Ishikawa (cell line): Measurements from ENCODE around the gene ARHGAP5.

ENCODE experiments used
- CEBPB ChIP-seq: IDR thresholded peaks from 2 replicates; pipeline ENCODE4 v1.6.1; 2012
- CREB1 ChIP-seq: IDR thresholded peaks from 2 replicates; pipeline ENCODE4 v1.6.1; 2012; ENCODE audit warnings: low read depth
- EGR1 ChIP-seq: IDR thresholded peaks from 2 replicates; pipeline ENCODE4 v1.6.1; 2012
- EP300 ChIP-seq: IDR thresholded peaks from 2 replicates; pipeline ENCODE4 v1.6.1; 2012; ENCODE audit warnings: borderline replicate concordance
- FOXM1 ChIP-seq: IDR thresholded peaks from 2 replicates; pipeline ENCODE4 v1.6.1; 2012; ENCODE audit warnings: low read depth, borderline replicate concordance
- NFIC ChIP-seq: IDR thresholded peaks from 2 replicates; pipeline ENCODE4 v1.6.1; 2012
- RAD21 ChIP-seq: IDR thresholded peaks from 2 replicates; pipeline ENCODE4 v1.6.1; 2012; ENCODE audit warnings: low read depth
- REST ChIP-seq: IDR thresholded peaks from 2 replicates; pipeline ENCODE4 v1.6.1; 2012; ENCODE audit warnings: low read depth, mild to moderate bottlenecking
- TAF1 ChIP-seq: IDR thresholded peaks from 2 replicates; pipeline ENCODE4 v1.6.1; 2012; ENCODE audit warnings: low read depth, mild to moderate bottlenecking
- TCF12 ChIP-seq: IDR thresholded peaks from 2 replicates; pipeline ENCODE4 v1.6.1; 2012; ENCODE audit warnings: low read depth
- TEAD4 ChIP-seq: IDR thresholded peaks from 2 replicates; pipeline ENCODE4 v1.6.1; 2012
- YY1 ChIP-seq: IDR thresholded peaks from 2 replicates; pipeline ENCODE4 v1.6.1; 2012; ENCODE audit warnings: low read depth
- ZBTB7A ChIP-seq: IDR thresholded peaks from 2 replicates; pipeline ENCODE4 v1.6.1; 2012; ENCODE audit warnings: low read depth
- TF ChIP-seq, protein P1 (sequence below): IDR thresholded peaks from 2 replicates; pipeline ENCODE4 v1.6.1; 2012
- TF ChIP-seq, protein P2 (sequence below): IDR thresholded peaks from 2 replicates; pipeline ENCODE4 v1.6.1; 2012

The ARHGAP5 gene

DNA sequence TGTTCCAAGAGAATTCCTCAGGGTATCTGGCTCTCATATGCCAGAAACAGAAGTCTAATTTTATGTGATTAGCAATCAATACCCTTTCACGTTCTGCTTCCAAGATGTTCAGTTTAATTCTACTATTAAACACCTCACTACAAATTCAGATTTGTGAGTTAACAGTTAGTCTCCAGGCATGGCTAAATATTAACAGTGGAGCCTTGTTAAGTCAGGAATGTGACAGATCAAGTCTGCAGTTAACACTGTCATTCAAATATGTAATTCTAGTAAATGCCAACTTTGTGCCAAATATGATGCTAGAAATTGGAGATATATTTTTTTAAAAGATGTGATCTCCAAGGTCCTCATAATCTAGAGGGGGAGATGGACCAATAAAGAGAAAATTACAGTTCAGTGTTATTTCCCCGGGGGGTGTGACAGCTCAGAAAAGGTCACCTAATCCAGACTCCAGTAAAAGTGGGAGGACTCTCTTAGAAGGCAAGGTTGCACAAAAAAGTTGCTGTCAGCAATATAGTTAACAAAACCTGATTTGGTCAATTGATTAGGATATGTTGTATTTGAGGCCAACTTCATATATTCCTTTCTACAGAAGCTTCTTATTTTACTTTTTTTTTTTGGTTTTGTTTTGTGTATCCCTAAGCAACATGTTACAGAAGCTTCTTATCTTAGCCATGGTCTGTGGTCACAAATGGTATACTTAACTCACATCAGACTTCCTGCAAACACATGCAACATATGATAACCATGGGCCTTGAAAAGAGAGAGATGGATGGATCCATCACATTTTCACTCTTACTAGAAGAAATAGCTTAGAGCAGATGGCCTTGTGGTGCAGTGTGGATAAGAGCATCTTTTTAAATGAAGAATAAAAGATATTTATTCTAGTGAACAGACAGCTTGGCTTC lies 106.3 kb downstream of the ARHGAP5 start:
- TF ChIP-seq TAF1 (no peak), REST (no peak), FOXM1 (no peak), NFIC (no peak), CEBPB (no peak), EP300 (no peak), ZBTB7A (no peak), CREB1 (no peak), TCF12 (no peak), EGR1 (no peak)
- TF ChIP-seq, protein P1, sequence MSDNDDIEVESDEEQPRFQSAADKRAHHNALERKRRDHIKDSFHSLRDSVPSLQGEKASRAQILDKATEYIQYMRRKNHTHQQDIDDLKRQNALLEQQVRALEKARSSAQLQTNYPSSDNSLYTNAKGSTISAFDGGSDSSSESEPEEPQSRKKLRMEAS: no peak

DNA sequence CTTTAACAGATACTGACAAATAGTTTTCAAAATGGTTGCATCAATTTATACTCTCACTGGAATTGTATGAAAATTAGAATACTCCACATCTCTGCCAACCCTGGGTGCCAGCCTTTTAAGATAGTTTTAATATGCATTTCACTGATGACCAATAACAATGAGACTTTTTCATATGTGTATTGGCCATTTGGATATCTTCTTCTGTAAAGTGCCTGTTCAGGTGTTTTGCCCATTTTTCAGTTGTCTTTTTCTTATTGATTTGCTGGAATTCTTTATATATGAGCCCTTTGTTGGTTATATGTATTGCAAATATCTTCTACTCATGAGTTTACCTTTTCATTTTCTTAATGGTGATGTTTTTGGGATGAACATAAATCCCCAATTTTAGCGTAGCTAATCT lies 108.0 kb downstream of the ARHGAP5 start:
- TF ChIP-seq CREB1: no peak
- TF ChIP-seq EGR1: no peak
- TF ChIP-seq, protein P1: no peak
- TF ChIP-seq REST: no peak
- no peak for TF ChIP-seq TCF12
- TF ChIP-seq, protein P2, sequence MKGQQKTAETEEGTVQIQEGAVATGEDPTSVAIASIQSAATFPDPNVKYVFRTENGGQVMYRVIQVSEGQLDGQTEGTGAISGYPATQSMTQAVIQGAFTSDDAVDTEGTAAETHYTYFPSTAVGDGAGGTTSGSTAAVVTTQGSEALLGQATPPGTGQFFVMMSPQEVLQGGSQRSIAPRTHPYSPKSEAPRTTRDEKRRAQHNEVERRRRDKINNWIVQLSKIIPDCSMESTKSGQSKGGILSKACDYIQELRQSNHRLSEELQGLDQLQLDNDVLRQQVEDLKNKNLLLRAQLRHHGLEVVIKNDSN: no peak
- TF ChIP-seq CEBPB: no peak
- no peak for TF ChIP-seq RAD21
- no peak for TF ChIP-seq TEAD4
- no peak for TF ChIP-seq NFIC
- no peak for TF ChIP-seq FOXM1
- no peak for TF ChIP-seq YY1
- no peak for TF ChIP-seq EP300
- TF ChIP-seq TAF1: no peak
- TF ChIP-seq ZBTB7A: no peak

- TF ChIP-seq RAD21 (no peak), CEBPB (no peak), REST (no peak), TCF12 (no peak), FOXM1 (no peak), TEAD4 (no peak), TAF1 (no peak), CREB1 (no peak), EP300 (no peak), EGR1 (no peak), YY1 (no peak)
- TF ChIP-seq, protein P2: no peak
- TF ChIP-seq, protein P1: no peak
Observed at GRCh38 chr14:32186248-32186647, 109.1 kb downstream of the ARHGAP5 start.

DNA sequence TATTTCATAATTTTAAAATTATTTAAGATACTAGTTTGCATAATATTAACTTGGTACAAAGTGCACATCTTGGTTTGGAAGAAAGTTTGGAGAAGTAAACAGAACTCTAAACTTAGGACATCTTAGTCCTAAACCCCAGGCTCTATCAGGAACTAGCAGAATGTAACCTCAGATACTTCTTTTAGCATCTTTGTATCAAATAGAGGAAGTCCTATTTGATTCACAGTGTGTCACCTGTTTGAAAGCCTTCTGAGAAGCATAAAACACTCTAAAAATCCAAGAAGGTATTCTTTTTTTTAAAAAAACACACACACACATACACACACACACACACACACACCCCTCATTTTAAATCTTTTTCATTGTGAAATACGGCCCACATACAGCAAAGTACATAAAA lies 112.7 kb downstream of the ARHGAP5 start:
- no peak for TF ChIP-seq CEBPB
- no peak for TF ChIP-seq FOXM1
- TF ChIP-seq EP300: no peak
- TF ChIP-seq, protein P1: no peak
- TF ChIP-seq TEAD4: no peak
- no peak for TF ChIP-seq YY1
- TF ChIP-seq ZBTB7A: no peak
- no peak for TF ChIP-seq CREB1
- no peak for TF ChIP-seq EGR1
- TF ChIP-seq TAF1: no peak
- TF ChIP-seq RAD21: no peak
- TF ChIP-seq REST: no peak
